ENCODE results near the gene CUEDC1.

CUEDC1 gene

GRCh38 chr17:57953705-57954396 is 1.4 kb downstream of the CUEDC1 start:
- no peak for TF ChIP-seq REST (IDR thresholded peaks at IDR 0.05; ENCODE audit: insufficient replicate concordance, low read depth)
- TF ChIP-seq GABPA (IDR thresholded peaks at IDR 0.05; ENCODE audit: low read depth) = no peak
- no peak for TF ChIP-seq POLR2AphosphoS5 (IDR thresholded peaks at IDR 0.05; ENCODE audit: low read depth)
- Histone ChIP-seq H3K27ac (replicated peaks) (no peak overlapping the region), H3K4me3 (replicated peaks; ENCODE audit: insufficient read depth, low read length) (no peak overlapping the region), H3K27me3 (ENCODE audit: insufficient read depth, poor library complexity, severe bottlenecking) (peaks cover 15% of the 10 kb centered on the region)
- no peak for DNase-seq (ENCODE audit: low read depth in 1 of 2, low spot score in 1 of 2)

GRCh38 chr17:57953219-57953618 is 2.0 kb downstream of the CUEDC1 start:
- TF ChIP-seq REST (IDR thresholded peaks at IDR 0.05; ENCODE audit: insufficient replicate concordance, low read depth) = no peak
- no peak for TF ChIP-seq SPI1 (IDR thresholded peaks at IDR 0.05; ENCODE audit: borderline replicate concordance, low read depth)
- TF ChIP-seq GABPA (IDR thresholded peaks at IDR 0.05; ENCODE audit: low read depth) = no peak
- no peak for TF ChIP-seq CTCF (IDR thresholded peaks at IDR 0.05; ENCODE audit: insufficient read depth, low read length)
- no peak for TF ChIP-seq POLR2AphosphoS5 (IDR thresholded peaks at IDR 0.05; ENCODE audit: low read depth)
- Histone ChIP-seq H3K4me3 (replicated peaks; ENCODE audit: insufficient read depth, low read length) (no peak overlapping the region), H3K27ac (replicated peaks) (no peak overlapping the region), H3K27me3 (ENCODE audit: insufficient read depth, poor library complexity, severe bottlenecking) (peaks cover 15% of the 10 kb centered on the region)
- no peak for DNase-seq (ENCODE audit: low read depth in 1 of 2, low spot score in 1 of 2)

GRCh38 chr17:57949649-57950048 is 5.6 kb downstream of the CUEDC1 start:
- Histone ChIP-seq H3K4me3 (replicated peaks; ENCODE audit: insufficient read depth, low read length) (no peak overlapping the region), H3K27me3 (ENCODE audit: insufficient read depth, poor library complexity, severe bottlenecking) (peaks cover 4% of the 10 kb centered on the region), H3K27ac (replicated peaks) (no peak overlapping the region)
- no peak for TF ChIP-seq POLR2AphosphoS5 (IDR thresholded peaks at IDR 0.05; ENCODE audit: low read depth)
- TF ChIP-seq SPI1 (IDR thresholded peaks at IDR 0.05; ENCODE audit: borderline replicate concordance, low read depth) = peak; percentile 46
- no peak for TF ChIP-seq CTCF (IDR thresholded peaks at IDR 0.05; ENCODE audit: insufficient read depth, low read length)
- TF ChIP-seq REST (IDR thresholded peaks at IDR 0.05; ENCODE audit: insufficient replicate concordance, low read depth) = no peak
- TF ChIP-seq GABPA (IDR thresholded peaks at IDR 0.05; ENCODE audit: low read depth) = no peak
- peak in 1 of 2 experiments; percentile 48 for DNase-seq (ENCODE audit: low read depth in 1 of 2, low spot score in 1 of 2)

Data from HL-60 (cell line).